Fibroblast of lung (primary cell): ENCODE measurements around the gene MAP2K2. TPM values are rescaled to one million over a fixed set of nuclear protein-coding genes. Genes with fewer than 3 reads are reported as not detected.

Experiments used
- DNase-seq, 2 donors: peaks; one replicate each; pipeline versions ENCODE4 v3.0.0 to v3.0.0-alpha.2; 2010; ENCODE audit warnings: low read depth in 2 of 2
- H2AFZ ChIP-seq: 2 replicates; pipeline ENCODE4 v1.5.1; 2012; ENCODE audit warnings: low read length, control low read depth, inconsistent platforms
- H3K27ac ChIP-seq: 2 replicates; pipeline ENCODE4 v1.5.1; 2011; ENCODE audit warnings: low read length, control low read depth; ENCODE audit not compliant: insufficient read depth
- H3K27me3 ChIP-seq: 2 replicates; pipeline ENCODE4 v1.5.1; 2011; ENCODE audit warnings: mild to moderate bottlenecking, low read length; ENCODE audit not compliant: control insufficient read depth, insufficient read depth
- H3K36me3 ChIP-seq: 2 replicates; pipeline ENCODE4 v1.5.1; 2011; ENCODE audit warnings: low read length; ENCODE audit not compliant: control insufficient read depth, insufficient read depth
- H3K4me1 ChIP-seq: 2 replicates; pipeline ENCODE4 v1.5.1; 2011; ENCODE audit warnings: low read length; ENCODE audit not compliant: control insufficient read depth, insufficient read depth; ENCODE audit errors: extremely low read depth
- H3K4me2 ChIP-seq: 2 replicates; pipeline ENCODE4 v1.5.1; 2011; ENCODE audit warnings: low read length, control low read depth; ENCODE audit not compliant: insufficient read depth; ENCODE audit errors: extremely low read depth
- H3K4me3 ChIP-seq, 4 experiments: fragments of 200-600 bp in 1 of 4; sonication (generic) in 1 of 4; replicated peaks in 1 of 4; 2 replicates each; pipeline ENCODE4 v1.5.1; 2011 to 2016; ENCODE audit warnings: low read length in 4 of 4, low read depth in 3 of 4, mild to moderate bottlenecking in 3 of 4, control low read depth in 2 of 4, inconsistent platforms in 1 of 4, mixed read lengths in 1 of 4; ENCODE audit not compliant: insufficient read depth in 1 of 4; ENCODE audit errors: control extremely low read depth in 1 of 4
- H3K79me2 ChIP-seq: 2 replicates; pipeline ENCODE4 v1.5.1; 2012; ENCODE audit warnings: mild to moderate bottlenecking, low read length, inconsistent platforms; ENCODE audit not compliant: control insufficient read depth, insufficient read depth
- H3K9ac ChIP-seq: 2 replicates; pipeline ENCODE4 v1.5.1; 2011; ENCODE audit warnings: mild to moderate bottlenecking, low read length, control low read depth; ENCODE audit not compliant: insufficient read depth
- H3K9me3 ChIP-seq: 2 replicates; pipeline ENCODE4 v1.5.1; 2012; ENCODE audit warnings: low read depth, low read length; ENCODE audit not compliant: control insufficient read depth, insufficient read depth
- H4K20me1 ChIP-seq: 2 replicates; pipeline ENCODE4 v1.5.1; 2011; ENCODE audit warnings: low read length; ENCODE audit not compliant: control insufficient read depth, insufficient read depth; ENCODE audit errors: extremely low read depth
- CTCF ChIP-seq, 2 donors: IDR thresholded peaks in 1 of 2; conservative IDR thresholded peaks in 1 of 2; 1 replicate in 1 of 2; 2 replicates in 1 of 2; pipeline ENCODE4 v1.5.1; 2011 to 2012; ENCODE audit warnings: low read length in 2 of 2, control low read depth in 1 of 2, inconsistent platforms in 1 of 2, low read depth in 1 of 2, mild to moderate bottlenecking in 1 of 2
- EZH2 ChIP-seq: IDR thresholded peaks from 2 replicates; pipeline ENCODE4 v1.5.1; 2012; ENCODE audit warnings: low read length, control low read depth, mild to moderate bottlenecking; ENCODE audit errors: missing control alignments
- polyA plus RNA-seq, 2 donors: library from polyadenylated mRNA; depleted of rRNA in 1 of 2; stranded (reverse) in 1 of 2; unstranded in 1 of 2; fragments of >200 nt; gene quantifications; 2 replicates each; pipeline ENCODE4 v1.2.1, GENCODE V29; 2011 to 2012; ENCODE audit warnings: missing spikeins in 1 of 2
- total RNA-seq: library from RNA; depleted of rRNA; stranded (reverse); fragments of >200 nt; gene quantifications from 2 replicates; pipeline ENCODE4 v1.2.1, GENCODE V29; 2014

MAP2K2 gene
- total and polyA plus RNA-seq, 2 donors (not counting 1 experiment from before 2014, with no cell fraction given), result 61.6 to 159 TPM

DNA sequence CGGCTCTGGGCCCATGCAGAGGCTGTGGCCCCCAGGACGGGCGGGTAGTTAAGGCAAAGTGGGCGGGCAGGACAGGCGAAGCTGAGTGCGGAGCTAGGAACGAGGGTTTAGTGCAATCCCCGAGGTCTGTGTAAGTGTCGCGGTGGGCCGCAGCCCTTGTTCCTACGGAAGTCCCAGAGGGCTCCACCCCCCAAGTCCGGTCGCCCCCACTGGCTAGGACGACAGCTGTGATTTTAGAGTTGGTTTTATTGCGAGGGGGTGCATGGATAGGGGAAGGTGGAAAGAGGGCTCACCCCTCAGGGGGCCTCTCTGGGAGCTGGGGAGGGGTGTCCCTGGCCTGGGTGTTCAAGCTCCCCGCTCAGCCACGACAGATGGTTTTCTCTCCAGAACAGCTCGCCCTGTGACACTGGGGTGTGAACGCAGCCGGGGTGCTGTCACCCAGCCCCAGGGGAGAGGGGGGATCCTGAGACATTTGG is 78.9 kb downstream of the MAP2K2 start:
- H3K27me3 ChIP-seq, result no peaks in the 10 kb centered on the region
- H3K79me2 ChIP-seq, result peaks cover 58% of the 10 kb centered on the region
- H3K27ac ChIP-seq, result no peak overlapping the region
- no peaks in the 10 kb centered on the region for H4K20me1 ChIP-seq
- H2AFZ ChIP-seq, result no peak overlapping the region
- TF ChIP-seq CTCF (conservative IDR thresholded peaks at IDR 0.05 in 1 of 2, IDR thresholded peaks at IDR 0.05 in 1 of 2; ENCODE audit: low read depth in 1 of 2, low read length in 2 of 2) (no peak), EZH2 (no peak)
- H3K4me1 ChIP-seq, result peaks cover 2% of the 10 kb centered on the region
- H3K36me3 ChIP-seq, result peaks cover 14% of the 10 kb centered on the region
- H3K4me3 ChIP-seq, result no peak overlapping the region
- H3K9ac ChIP-seq, result no peak overlapping the region
- H3K9me3 ChIP-seq, result no peaks in the 10 kb centered on the region
- DNase-seq, result no peak
- H3K4me2 ChIP-seq, result no peak overlapping the region

DNA sequence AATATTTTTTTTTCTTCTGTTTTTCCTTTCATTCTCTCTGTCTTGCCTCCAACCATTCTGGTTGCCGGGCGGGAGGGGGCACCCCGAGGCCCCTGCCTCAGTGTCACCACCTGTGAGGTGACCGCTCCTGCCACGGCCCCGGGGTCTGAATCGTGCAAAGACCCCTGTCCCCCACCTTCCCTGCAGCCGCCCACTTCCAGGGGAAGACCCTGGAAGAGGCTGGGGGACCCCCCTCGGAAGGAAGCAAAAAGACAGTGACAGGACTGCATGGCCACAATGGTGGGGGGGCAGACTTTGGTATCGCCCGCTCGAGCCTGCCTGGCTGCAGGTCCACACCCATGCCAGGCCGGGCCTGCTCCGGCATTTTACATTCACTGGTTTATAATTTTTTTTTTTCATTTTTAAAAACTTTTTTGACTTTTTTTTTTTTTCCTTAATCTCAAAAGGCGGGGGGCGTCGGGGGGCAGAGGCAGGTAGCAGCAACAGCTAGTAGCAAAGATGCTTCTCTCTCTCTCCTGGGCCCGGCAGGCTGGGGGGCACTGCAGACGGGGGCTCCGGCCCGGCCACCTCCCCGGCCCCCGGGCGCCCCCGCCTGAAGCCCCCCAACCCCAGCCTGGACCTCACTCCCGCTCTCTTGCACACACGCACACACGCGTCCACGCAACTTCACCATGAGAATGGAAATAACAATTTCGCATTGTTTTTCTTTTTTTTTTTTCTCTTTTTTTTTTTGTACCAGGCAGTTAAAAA is 79.8 kb downstream of the MAP2K2 start:
- Histone ChIP-seq H3K4me3 (no peak overlapping the region), H3K27ac (no peak overlapping the region)
- DNase-seq, result no peak

DNA sequence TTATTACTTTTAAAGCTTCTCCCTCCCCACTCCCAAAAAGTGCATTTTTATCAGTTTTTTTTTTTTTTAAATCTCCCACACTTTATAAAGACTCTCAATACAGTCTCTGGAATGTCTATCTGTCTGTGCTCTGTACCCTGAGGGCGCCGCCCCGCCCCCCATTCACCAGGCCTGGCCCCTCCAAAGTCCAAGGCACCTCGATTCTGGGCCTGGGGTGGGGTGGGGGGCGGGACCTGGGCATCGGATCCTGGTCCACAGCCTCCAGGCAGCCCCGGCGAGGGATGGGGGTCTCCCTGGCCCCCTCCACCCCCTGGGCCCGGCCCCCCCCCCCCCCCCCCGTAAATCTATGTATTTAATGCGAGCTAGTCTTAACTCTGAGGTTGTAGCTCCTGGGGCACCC is 80.5 kb downstream of the MAP2K2 start:
- Histone ChIP-seq H4K20me1 (no peaks in the 10 kb centered on the region), H3K4me2 (no peak overlapping the region), H3K4me1 (peaks cover 2% of the 10 kb centered on the region), H3K9me3 (no peaks in the 10 kb centered on the region), H2AFZ (no peak overlapping the region), H3K79me2 (peaks cover 43% of the 10 kb centered on the region), H3K36me3 (peaks cover 14% of the 10 kb centered on the region), H3K27me3 (no peaks in the 10 kb centered on the region), H3K27ac (no peak overlapping the region), H3K4me3 (no peak overlapping the region), H3K9ac (no peak overlapping the region)
- no peak for DNase-seq
- TF ChIP-seq CTCF (conservative IDR thresholded peaks at IDR 0.05 in 1 of 2, IDR thresholded peaks at IDR 0.05 in 1 of 2; ENCODE audit: low read depth in 1 of 2, low read length in 2 of 2), result no peak
- no peak for TF ChIP-seq EZH2

More for the DNA sequence above, 79.8 kb downstream of the MAP2K2 start:
- Histone ChIP-seq H3K27me3 (no peaks in the 10 kb centered on the region), H2AFZ (no peak overlapping the region), H3K79me2 (peaks cover 49% of the 10 kb centered on the region), H3K4me1 (peaks cover 2% of the 10 kb centered on the region), H3K9ac (no peak overlapping the region), H4K20me1 (no peaks in the 10 kb centered on the region), H3K36me3 (peaks cover 14% of the 10 kb centered on the region), H3K9me3 (no peaks in the 10 kb centered on the region), H3K4me2 (no peak overlapping the region)
- TF ChIP-seq EZH2 (no peak), CTCF (conservative IDR thresholded peaks at IDR 0.05 in 1 of 2, IDR thresholded peaks at IDR 0.05 in 1 of 2; ENCODE audit: low read depth in 1 of 2, low read length in 2 of 2) (no peak)
